Astrocyte (in vitro differentiated cells and primary cell): ENCODE data around the gene MPP3. TPM values are rescaled to one million over a fixed set of nuclear protein-coding genes. Genes with fewer than 3 reads are reported as not detected.
"Not testable (repeated sequence)": the region's sequence is repeated elsewhere in the genome, so short reads cannot be mapped to it uniquely, and the experiment has no call there.

Source experiments
- DNase-seq: peaks from one replicate; pipeline ENCODE4 v3.0.0-alpha.2; 2010; ENCODE audit warnings: low read depth
- FAIRE-seq: peaks from 2 replicates; lab custom pipeline; 2011; peaks lifted over from hg19 to GRCh38; lab: Jason Lieb, UNC
- H2AFZ ChIP-seq: 2 replicates; pipeline ENCODE4 v1.6.0; 2012; ENCODE audit warnings: low read depth, low read length, inconsistent platforms
- H3K27ac ChIP-seq: 2 replicates; pipeline ENCODE4 v1.5.1; 2011; ENCODE audit warnings: low read depth, low read length, inconsistent platforms
- H3K27me3 ChIP-seq: 2 replicates; pipeline ENCODE4 v1.6.0; 2011; ENCODE audit warnings: low read length, inconsistent platforms; ENCODE audit not compliant: insufficient read depth
- H3K36me3 ChIP-seq: 2 replicates; pipeline ENCODE4 v1.5.1; 2011; ENCODE audit warnings: low read length, inconsistent platforms; ENCODE audit not compliant: insufficient read depth
- H3K4me1 ChIP-seq: 2 replicates; pipeline ENCODE4 v1.5.1; 2011; ENCODE audit warnings: low read length, inconsistent platforms; ENCODE audit not compliant: insufficient read depth
- H3K4me2 ChIP-seq: 2 replicates; pipeline ENCODE4 v1.6.0; 2012; ENCODE audit warnings: low read length, inconsistent platforms
- H3K4me3 ChIP-seq: 2 replicates; pipeline ENCODE4 v1.5.1; 2011; ENCODE audit warnings: low read depth, mild to moderate bottlenecking, low read length, inconsistent platforms; ENCODE audit not compliant: insufficient read depth
- H3K79me2 ChIP-seq: 2 replicates; pipeline ENCODE4 v1.6.0; 2012; ENCODE audit warnings: mild to moderate bottlenecking, low read length, inconsistent platforms; ENCODE audit not compliant: insufficient read depth
- H3K9ac ChIP-seq: 2 replicates; pipeline ENCODE4 v1.6.0; 2012; ENCODE audit warnings: mild to moderate bottlenecking, low read length, inconsistent platforms
- H3K9me3 ChIP-seq: 2 replicates; pipeline ENCODE4 v1.5.1; 2012; ENCODE audit warnings: low read depth, mild to moderate bottlenecking, low read length, inconsistent platforms; ENCODE audit not compliant: insufficient read depth
- H4K20me1 ChIP-seq: 2 replicates; pipeline ENCODE4 v1.6.0; 2012; ENCODE audit warnings: low read length, inconsistent platforms; ENCODE audit not compliant: insufficient read depth
- H3K27ac Mint-ChIP-seq: one replicate; pipeline ENCODE4 v1.8.0; 2021; ENCODE audit warnings: mild to moderate bottlenecking, mixed read lengths; ENCODE audit not compliant: unreplicated experiment
- H3K27me3 Mint-ChIP-seq: one replicate; pipeline ENCODE4 v1.8.0; 2021; ENCODE audit warnings: low read depth, mixed read lengths; ENCODE audit not compliant: unreplicated experiment
- H3K36me3 Mint-ChIP-seq: one replicate; pipeline ENCODE4 v1.8.0; 2021; ENCODE audit warnings: low read depth, mixed read lengths; ENCODE audit not compliant: unreplicated experiment
- H3K4me1 Mint-ChIP-seq: one replicate; pipeline ENCODE4 v1.8.0; 2021; ENCODE audit warnings: low read depth, mixed read lengths; ENCODE audit not compliant: unreplicated experiment
- H3K4me3 Mint-ChIP-seq: one replicate; pipeline ENCODE4 v1.8.0; 2021; ENCODE audit warnings: mild to moderate bottlenecking, moderate library complexity, mixed read lengths; ENCODE audit not compliant: unreplicated experiment
- H3K9me3 Mint-ChIP-seq: one replicate; pipeline ENCODE4 v1.8.0; 2021; ENCODE audit warnings: mild to moderate bottlenecking, mixed read lengths; ENCODE audit not compliant: unreplicated experiment
- EZH2 ChIP-seq: IDR thresholded peaks from 2 replicates; pipeline ENCODE4 v1.6.1; 2012; ENCODE audit warnings: mild to moderate bottlenecking, low read length, inconsistent platforms; ENCODE audit not compliant: insufficient read depth
- total RNA-seq: library from RNA; stranded (reverse); gene quantifications from 2 replicates; pipeline ENCODE4 v1.2.1, GENCODE V29; 2021
- TF ChIP-seq, protein P1 (sequence below): IDR thresholded peaks from 2 replicates; pipeline ENCODE4 v1.5.1; 2011; ENCODE audit warnings: low read depth, mild to moderate bottlenecking, inconsistent platforms, low read length, moderate library complexity; ENCODE audit not compliant: insufficient read depth

MPP3 gene
- total RNA-seq, 1 donor from 2014 or later = 6.5 TPM

GRCh38 chr17:43873815-43874214 lies 40.9 kb upstream of the MPP3 start:
- Mint-ChIP-seq H3K27ac (no peak overlapping the region), H3K36me3 (peaks cover 5% of the 10 kb centered on the region), H3K4me3 (no peak overlapping the region), H3K4me1 (peaks cover 2% of the 10 kb centered on the region), H3K27me3 (peaks cover 28% of the 10 kb centered on the region), H3K9me3 (peaks cover 3% of the 10 kb centered on the region)
- Histone ChIP-seq H3K4me1 (peaks cover 2% of the 10 kb centered on the region), H3K4me2 (no peak overlapping the region), H3K27me3 (peaks cover 20% of the 10 kb centered on the region), H3K9me3 (no peaks in the 10 kb centered on the region), H4K20me1 (no peaks in the 10 kb centered on the region), H3K79me2 (no peaks in the 10 kb centered on the region), H3K9ac (no peak overlapping the region), H3K27ac (no peak overlapping the region), H3K4me3 (no peak overlapping the region), H3K36me3 (no peaks in the 10 kb centered on the region), H2AFZ (no peak overlapping the region)
- TF ChIP-seq EZH2 = no peak
- TF ChIP-seq, protein P1, sequence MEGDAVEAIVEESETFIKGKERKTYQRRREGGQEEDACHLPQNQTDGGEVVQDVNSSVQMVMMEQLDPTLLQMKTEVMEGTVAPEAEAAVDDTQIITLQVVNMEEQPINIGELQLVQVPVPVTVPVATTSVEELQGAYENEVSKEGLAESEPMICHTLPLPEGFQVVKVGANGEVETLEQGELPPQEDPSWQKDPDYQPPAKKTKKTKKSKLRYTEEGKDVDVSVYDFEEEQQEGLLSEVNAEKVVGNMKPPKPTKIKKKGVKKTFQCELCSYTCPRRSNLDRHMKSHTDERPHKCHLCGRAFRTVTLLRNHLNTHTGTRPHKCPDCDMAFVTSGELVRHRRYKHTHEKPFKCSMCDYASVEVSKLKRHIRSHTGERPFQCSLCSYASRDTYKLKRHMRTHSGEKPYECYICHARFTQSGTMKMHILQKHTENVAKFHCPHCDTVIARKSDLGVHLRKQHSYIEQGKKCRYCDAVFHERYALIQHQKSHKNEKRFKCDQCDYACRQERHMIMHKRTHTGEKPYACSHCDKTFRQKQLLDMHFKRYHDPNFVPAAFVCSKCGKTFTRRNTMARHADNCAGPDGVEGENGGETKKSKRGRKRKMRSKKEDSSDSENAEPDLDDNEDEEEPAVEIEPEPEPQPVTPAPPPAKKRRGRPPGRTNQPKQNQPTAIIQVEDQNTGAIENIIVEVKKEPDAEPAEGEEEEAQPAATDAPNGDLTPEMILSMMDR = no peak
- FAIRE-seq = no peak
- no peak for DNase-seq

GRCh38 chr17:43873091-43873490 lies 40.1 kb upstream of the MPP3 start:
- DNase-seq (no peak), FAIRE-seq (no peak)
- no peaks in the 10 kb centered on the region for H3K79me2 ChIP-seq
- no peak overlapping the region for H3K27ac ChIP-seq
- no peak overlapping the region for H3K27ac Mint-ChIP-seq
- H3K4me1 ChIP-seq = no peaks in the 10 kb centered on the region
- no peak overlapping the region for H3K4me2 ChIP-seq
- no peak overlapping the region for H2AFZ ChIP-seq
- no peak overlapping the region for H3K4me3 Mint-ChIP-seq
- no peaks in the 10 kb centered on the region for H3K4me1 Mint-ChIP-seq
- no peaks in the 10 kb centered on the region for H3K36me3 ChIP-seq
- peaks cover 31% of the 10 kb centered on the region for H3K27me3 Mint-ChIP-seq
- TF ChIP-seq, protein P1 = no peak
- no peak for TF ChIP-seq EZH2
- no peaks in the 10 kb centered on the region for H4K20me1 ChIP-seq
- H3K9me3 Mint-ChIP-seq = peaks cover 3% of the 10 kb centered on the region
- no peak overlapping the region for H3K4me3 ChIP-seq
- peaks cover 24% of the 10 kb centered on the region for H3K27me3 ChIP-seq
- no peaks in the 10 kb centered on the region for H3K9me3 ChIP-seq
- peaks cover 5% of the 10 kb centered on the region for H3K36me3 Mint-ChIP-seq
- no peak overlapping the region for H3K9ac ChIP-seq

DNA sequence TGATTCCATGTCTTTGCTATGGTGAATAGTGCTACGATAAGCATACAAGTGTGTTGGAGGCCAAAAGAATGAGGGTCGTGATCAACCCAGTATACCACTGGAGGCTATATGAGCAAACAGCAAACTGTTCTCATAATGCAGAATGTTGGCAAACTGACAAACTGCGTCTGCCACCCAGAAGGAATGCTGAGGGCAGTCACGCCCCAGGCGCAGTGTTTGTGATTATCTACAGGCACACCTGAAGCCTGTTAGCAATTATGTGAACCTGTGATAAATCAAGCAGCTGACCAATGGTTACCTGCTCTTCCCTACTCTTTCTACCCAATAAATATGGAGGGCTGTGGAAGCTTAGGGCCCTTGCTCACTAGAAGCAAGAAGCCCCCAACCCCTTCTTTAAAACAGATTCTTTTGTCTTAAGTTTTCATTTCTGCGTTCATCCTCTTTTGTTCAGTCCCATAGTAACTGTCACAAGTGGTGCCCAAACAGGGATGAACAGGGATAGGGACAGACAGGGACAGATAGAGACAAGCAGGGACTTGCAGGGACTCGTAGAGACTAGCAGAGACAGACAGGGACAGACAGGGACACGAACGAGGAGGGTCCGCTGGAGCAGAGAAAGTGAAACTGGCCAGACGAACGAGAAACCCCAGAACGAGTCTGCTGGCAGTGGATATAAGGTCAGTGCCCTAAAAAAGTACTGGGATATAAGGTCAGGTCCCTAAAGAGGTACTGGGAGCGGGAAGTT lies 39.2 kb upstream of the MPP3 start:
- Histone ChIP-seq H3K36me3 (no peaks in the 10 kb centered on the region), H3K9me3 (no peaks in the 10 kb centered on the region), H4K20me1 (no peaks in the 10 kb centered on the region), H3K79me2 (no peaks in the 10 kb centered on the region), H3K4me1 (no peaks in the 10 kb centered on the region), H3K9ac (no peak overlapping the region), H3K27ac (no peak overlapping the region), H3K4me2 (no peak overlapping the region), H3K4me3 (no peak overlapping the region), H2AFZ (no peak overlapping the region), H3K27me3 (peaks cover 31% of the 10 kb centered on the region)
- DNase-seq = no peak
- peaks cover 5% of the 10 kb centered on the region for H3K36me3 Mint-ChIP-seq
- H3K27me3 Mint-ChIP-seq = peaks cover 38% of the 10 kb centered on the region
- peaks cover 3% of the 10 kb centered on the region for H3K9me3 Mint-ChIP-seq
- TF ChIP-seq EZH2 = no peak
- TF ChIP-seq, protein P1 = no peak
- H3K4me1 Mint-ChIP-seq = no peaks in the 10 kb centered on the region
- no peak overlapping the region for H3K27ac Mint-ChIP-seq
- FAIRE-seq = no peak
- no peak overlapping the region for H3K4me3 Mint-ChIP-seq

DNA sequence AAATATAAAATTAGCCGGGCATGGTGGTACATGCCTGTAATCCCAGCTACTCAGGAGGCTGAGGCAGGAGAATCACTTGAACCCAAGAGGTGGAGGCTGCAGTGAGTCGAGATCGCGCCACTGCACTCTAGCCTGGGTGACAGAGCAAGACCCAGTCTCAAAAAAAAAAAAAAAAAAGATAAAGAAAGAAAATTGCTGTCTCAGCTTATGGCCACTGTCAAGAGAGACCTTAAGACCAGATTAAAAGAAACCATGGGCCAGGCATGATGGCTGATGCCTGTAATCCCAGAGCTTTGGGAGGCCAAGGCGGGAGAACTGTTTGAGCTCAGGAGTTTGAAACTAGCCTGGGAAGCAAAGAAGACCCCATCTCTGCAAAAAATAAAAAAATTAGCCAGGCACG lies 36.1 kb upstream of the MPP3 start:
- not testable (repeated sequence) for H3K36me3 ChIP-seq, H3K4me1 Mint-ChIP-seq, H3K27ac Mint-ChIP-seq, H4K20me1 ChIP-seq, H3K27ac ChIP-seq, H3K4me3 ChIP-seq, H3K4me3 Mint-ChIP-seq, H3K4me2 ChIP-seq, H3K9me3 ChIP-seq, H3K79me2 ChIP-seq, H2AFZ ChIP-seq, DNase-seq, FAIRE-seq, H3K9me3 Mint-ChIP-seq, H3K9ac ChIP-seq, H3K4me1 ChIP-seq, H3K36me3 Mint-ChIP-seq
- peaks cover 44% of the 10 kb centered on the region for H3K27me3 Mint-ChIP-seq
- H3K27me3 ChIP-seq = peaks cover 36% of the 10 kb centered on the region
